ENCODE data around the gene BCAM. TPM values are rescaled to one million over a fixed set of nuclear protein-coding genes. Genes with fewer than 3 reads are reported as not detected.

Gene BCAM
- polyA plus RNA-seq, 3 donors: 0.09 TPM; not detected in 2

DNA sequence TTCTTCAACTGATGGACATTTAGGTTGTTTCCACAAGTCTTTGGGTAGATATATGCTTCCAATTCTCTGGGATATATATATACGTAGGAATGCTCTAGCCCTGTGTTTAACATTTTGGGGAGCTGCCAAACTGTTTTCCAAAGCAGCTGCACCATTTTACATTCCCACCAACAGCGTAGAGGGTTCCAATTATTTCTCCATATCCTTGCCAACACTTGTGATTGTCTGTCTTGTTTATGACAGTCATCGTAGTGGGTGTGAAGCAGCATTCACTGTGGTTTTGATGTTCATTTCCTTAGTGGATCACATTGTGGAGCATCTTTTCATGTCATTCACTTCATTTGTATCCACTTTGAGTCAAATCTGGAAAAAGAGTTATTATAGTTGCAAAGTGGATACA lies 35.9 kb upstream of the BCAM start:
- no peak overlapping the region for H3K4me2 ChIP-seq (replicated peaks; ENCODE audit: extremely low read depth, low read length, poor library complexity, severe bottlenecking)
- WGBS (ENCODE audit: insufficient coverage): no CpG with 5 or more reads among the region's 3 CpGs
- DNase-seq: no peak
- peaks cover 0 to 7% (median 0%) of the 10 kb centered on the region in 7 donors for H3K9me3 Mint-ChIP-seq
- H3K79me2 ChIP-seq (ENCODE audit: insufficient read depth, low read length): no peaks in the 10 kb centered on the region
- H3K4me3 ChIP-seq (replicated peaks in 1 of 3; ENCODE audit: low read depth in 2 of 3, low read length in 3 of 3): no peak overlapping the region
- no peaks in the 10 kb centered on the region for H3K9me3 ChIP-seq (replicated peaks in 1 of 2; ENCODE audit: control insufficient read depth in 1 of 2, insufficient read depth in 1 of 2, low read length in 2 of 2)
- intact Hi-C loops (cut with micrococcal nuclease): loop anchor here (1.0 to 5.0 kb wide), 3 partner anchors 50 to 201 kb away; no protein-coding TSS in a partner anchor
- H3K27ac Mint-ChIP-seq: no peak overlapping the region
- peaks cover 15 to 19% of the 10 kb centered on the region in 2 donors for H3K4me1 ChIP-seq (ENCODE audit: control insufficient read depth in 1 of 2, insufficient read depth in 2 of 2, low read length in 2 of 2)
- H3K9ac ChIP-seq (ENCODE audit: insufficient read depth, low read length, poor library complexity, severe bottlenecking): no peak overlapping the region
- H2AFZ ChIP-seq (ENCODE audit: insufficient read depth, low read depth, low read length, poor library complexity, severe bottlenecking): no peak overlapping the region
- peaks cover 0 to 18% (median 14%) of the 10 kb centered on the region in 3 donors for H3K27me3 Mint-ChIP-seq (ENCODE audit: low read depth in 3 of 3)
- peaks cover 0 to 5% of the 10 kb centered on the region in 2 donors for H3K27me3 ChIP-seq (ENCODE audit: control insufficient read depth in 2 of 2, insufficient read depth in 2 of 2, low read length in 2 of 2)
- no peak overlapping the region for H3K27ac ChIP-seq (ENCODE audit: low read depth in 1 of 2, low read length in 2 of 2)
- peaks cover 23% of the 10 kb centered on the region for H3K4me1 Mint-ChIP-seq
- no peaks in the 10 kb centered on the region for H3K36me3 ChIP-seq (replicated peaks in 1 of 2; ENCODE audit: control insufficient read depth in 1 of 2, insufficient read depth in 2 of 2, low read length in 2 of 2)
- H3K36me3 Mint-ChIP-seq: peaks cover 4% of the 10 kb centered on the region in 2 donors
- TF ChIP-seq, protein P1, sequence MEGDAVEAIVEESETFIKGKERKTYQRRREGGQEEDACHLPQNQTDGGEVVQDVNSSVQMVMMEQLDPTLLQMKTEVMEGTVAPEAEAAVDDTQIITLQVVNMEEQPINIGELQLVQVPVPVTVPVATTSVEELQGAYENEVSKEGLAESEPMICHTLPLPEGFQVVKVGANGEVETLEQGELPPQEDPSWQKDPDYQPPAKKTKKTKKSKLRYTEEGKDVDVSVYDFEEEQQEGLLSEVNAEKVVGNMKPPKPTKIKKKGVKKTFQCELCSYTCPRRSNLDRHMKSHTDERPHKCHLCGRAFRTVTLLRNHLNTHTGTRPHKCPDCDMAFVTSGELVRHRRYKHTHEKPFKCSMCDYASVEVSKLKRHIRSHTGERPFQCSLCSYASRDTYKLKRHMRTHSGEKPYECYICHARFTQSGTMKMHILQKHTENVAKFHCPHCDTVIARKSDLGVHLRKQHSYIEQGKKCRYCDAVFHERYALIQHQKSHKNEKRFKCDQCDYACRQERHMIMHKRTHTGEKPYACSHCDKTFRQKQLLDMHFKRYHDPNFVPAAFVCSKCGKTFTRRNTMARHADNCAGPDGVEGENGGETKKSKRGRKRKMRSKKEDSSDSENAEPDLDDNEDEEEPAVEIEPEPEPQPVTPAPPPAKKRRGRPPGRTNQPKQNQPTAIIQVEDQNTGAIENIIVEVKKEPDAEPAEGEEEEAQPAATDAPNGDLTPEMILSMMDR (IDR thresholded peaks at IDR 0.05): no peak
- no peaks in the 10 kb centered on the region for H4K20me1 ChIP-seq (ENCODE audit: insufficient read depth, low read length)
- H3K4me3 Mint-ChIP-seq: no peak overlapping the region

DNA sequence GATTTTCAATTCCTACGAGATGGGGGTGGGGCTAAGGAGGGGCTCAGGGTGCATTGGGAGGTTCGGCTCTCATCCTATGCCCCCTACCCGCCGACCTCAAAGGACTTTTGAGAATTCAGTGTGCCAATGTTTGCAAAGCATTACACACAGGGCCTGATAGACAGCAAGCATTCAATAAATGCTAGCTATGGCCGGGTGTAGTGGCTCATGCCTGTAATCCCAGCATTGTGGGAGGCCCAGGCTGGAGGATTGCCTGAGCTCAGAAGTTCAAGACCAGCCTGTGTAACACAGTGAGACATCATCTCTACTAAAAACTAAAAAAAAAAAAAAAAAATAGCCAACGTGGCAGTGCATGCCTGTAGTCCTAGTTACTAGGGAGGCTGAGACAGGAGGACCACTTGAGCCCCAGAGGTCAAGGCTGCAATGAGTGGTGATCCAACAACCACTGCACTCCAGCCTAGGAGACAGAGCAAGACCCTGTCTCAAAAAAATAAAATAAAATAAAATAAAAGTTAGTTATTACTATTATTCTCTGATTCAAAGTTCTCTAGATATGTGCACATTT lies 33.1 kb upstream of the BCAM start:
- H2AFZ ChIP-seq (ENCODE audit: insufficient read depth, low read depth, low read length, poor library complexity, severe bottlenecking): no peak overlapping the region
- Mint-ChIP-seq H3K27me3 (ENCODE audit: low read depth in 3 of 3) (peaks cover 0 to 23% (median 9%) of the 10 kb centered on the region in 3 donors), H3K9me3 (no peaks in the 10 kb centered on the region), H3K27ac (peak overlapping the region in 1 of 7 donors; percentile 60), H3K4me3 (no peak overlapping the region), H3K36me3 (no peaks in the 10 kb centered on the region), H3K4me1 (peaks cover 2% of the 10 kb centered on the region)
- DNase-seq: no peak
- peaks cover 0 to 7% of the 10 kb centered on the region in 2 donors for H3K27me3 ChIP-seq (ENCODE audit: control insufficient read depth in 2 of 2, insufficient read depth in 2 of 2, low read length in 2 of 2)
- no peak overlapping the region for H3K27ac ChIP-seq (ENCODE audit: low read depth in 1 of 2, low read length in 2 of 2)
- H3K4me2 ChIP-seq (replicated peaks; ENCODE audit: extremely low read depth, low read length, poor library complexity, severe bottlenecking): no peak overlapping the region
- 93% methylated on average over 3 of the region's 6 CpGs for WGBS (ENCODE audit: insufficient coverage)
- no peak overlapping the region for H3K4me3 ChIP-seq (replicated peaks in 1 of 3; ENCODE audit: low read depth in 2 of 3, low read length in 3 of 3)
- H3K36me3 ChIP-seq (replicated peaks in 1 of 2; ENCODE audit: control insufficient read depth in 1 of 2, insufficient read depth in 2 of 2, low read length in 2 of 2): no peaks in the 10 kb centered on the region
- intact Hi-C loops (cut with micrococcal nuclease): loop anchor here in 1 of 2 donors (5.0 kb wide), 1 partner anchor 73 kb away; no protein-coding TSS in a partner anchor
- no peaks in the 10 kb centered on the region for H4K20me1 ChIP-seq (ENCODE audit: insufficient read depth, low read length)
- TF ChIP-seq, protein P1 (IDR thresholded peaks at IDR 0.05): no peak
- H3K79me2 ChIP-seq (ENCODE audit: insufficient read depth, low read length): no peaks in the 10 kb centered on the region
- H3K4me1 ChIP-seq (ENCODE audit: control insufficient read depth in 1 of 2, insufficient read depth in 2 of 2, low read length in 2 of 2): no peaks in the 10 kb centered on the region
- H3K9me3 ChIP-seq (replicated peaks in 1 of 2; ENCODE audit: control insufficient read depth in 1 of 2, insufficient read depth in 1 of 2, low read length in 2 of 2): no peaks in the 10 kb centered on the region
- H3K9ac ChIP-seq (ENCODE audit: insufficient read depth, low read length, poor library complexity, severe bottlenecking): no peak overlapping the region
